ENCODE measurements around the gene CUL9. TPM values are rescaled to one million over a fixed set of nuclear protein-coding genes. Genes with fewer than 3 reads are reported as not detected.

CUL9 gene
- total RNA-seq, 1 donor from 2014 or later = 57.0 TPM

DNA sequence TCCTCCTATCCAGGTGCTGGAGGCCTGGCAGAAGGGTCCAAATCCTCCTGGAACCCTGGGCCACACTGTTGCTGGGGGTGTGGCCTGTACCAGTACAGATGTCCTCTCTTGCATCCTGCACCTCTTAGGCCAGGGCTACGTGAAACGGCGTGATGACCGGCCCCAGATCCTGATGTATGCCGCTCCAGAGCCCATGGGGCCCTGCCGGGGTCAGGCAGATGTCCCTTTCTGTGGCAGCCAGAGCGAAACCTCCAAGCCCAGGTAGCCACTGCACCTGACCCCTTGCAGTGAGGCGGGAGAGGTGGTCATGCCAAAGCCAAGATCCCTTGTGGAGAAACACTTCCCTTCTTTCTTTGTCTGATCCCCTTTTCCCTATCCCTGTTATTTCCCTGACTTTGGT, 33.1 kb downstream of the CUL9 start:
- Mint-ChIP-seq H3K4me3 (ENCODE audit: low read depth) (no peak overlapping the region), H3K36me3 (ENCODE audit: insufficient read depth) (peaks cover 11% of the 10 kb centered on the region), H3K4me1 (ENCODE audit: low read depth) (no peaks in the 10 kb centered on the region), H3K27ac (no peak overlapping the region), H3K9me3 (ENCODE audit: low read depth) (no peaks in the 10 kb centered on the region), H3K27me3 (no peaks in the 10 kb centered on the region)
- TF ChIP-seq CTCF (IDR thresholded peaks at IDR 0.05; ENCODE audit: unreplicated experiment) = no peak
- no peak for DNase-seq (ENCODE audit: low spot score, unreplicated experiment)

- no peak overlapping the region for H3K27ac Mint-ChIP-seq
- no peaks in the 10 kb centered on the region for H3K27me3 Mint-ChIP-seq
- no peaks in the 10 kb centered on the region for H3K4me1 Mint-ChIP-seq (ENCODE audit: low read depth)
- H3K4me3 Mint-ChIP-seq (ENCODE audit: low read depth) = no peak overlapping the region
- no peak for TF ChIP-seq CTCF (IDR thresholded peaks at IDR 0.05; ENCODE audit: unreplicated experiment)
- H3K9me3 Mint-ChIP-seq (ENCODE audit: low read depth) = no peaks in the 10 kb centered on the region
- DNase-seq (ENCODE audit: low spot score, unreplicated experiment) = no peak
- H3K36me3 Mint-ChIP-seq (ENCODE audit: insufficient read depth) = peaks cover 13% of the 10 kb centered on the region
These were observed 34.2 kb downstream of the CUL9 start for GRCh38 chr6:43216200-43216599.

DNA sequence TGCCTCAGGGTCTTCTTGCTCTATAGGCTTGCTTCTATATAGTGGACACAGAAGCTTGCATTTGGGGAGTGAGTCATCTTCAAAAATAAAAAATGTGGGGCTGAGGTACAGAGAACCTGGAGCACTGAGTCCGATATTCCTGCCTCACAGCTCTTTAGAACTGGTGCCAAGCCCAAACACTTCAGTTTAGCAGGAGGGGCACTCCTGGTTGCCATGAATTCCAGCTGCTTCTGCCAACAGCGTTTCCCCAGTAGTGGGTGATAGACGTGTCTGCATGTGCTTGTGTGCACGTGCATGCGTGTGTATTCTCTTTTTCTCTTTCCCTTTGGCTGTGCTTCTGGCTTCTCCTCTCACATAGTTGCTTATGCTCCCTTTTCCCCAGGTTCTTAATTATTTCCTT, 35.4 kb downstream of the CUL9 start:
- Mint-ChIP-seq H3K4me3 (ENCODE audit: low read depth) (no peak overlapping the region), H3K27me3 (no peaks in the 10 kb centered on the region), H3K36me3 (ENCODE audit: insufficient read depth) (peaks cover 13% of the 10 kb centered on the region), H3K4me1 (ENCODE audit: low read depth) (no peaks in the 10 kb centered on the region), H3K9me3 (ENCODE audit: low read depth) (no peaks in the 10 kb centered on the region), H3K27ac (no peak overlapping the region)
- DNase-seq (ENCODE audit: low spot score, unreplicated experiment) = no peak
- no peak for TF ChIP-seq CTCF (IDR thresholded peaks at IDR 0.05; ENCODE audit: unreplicated experiment)

DNA sequence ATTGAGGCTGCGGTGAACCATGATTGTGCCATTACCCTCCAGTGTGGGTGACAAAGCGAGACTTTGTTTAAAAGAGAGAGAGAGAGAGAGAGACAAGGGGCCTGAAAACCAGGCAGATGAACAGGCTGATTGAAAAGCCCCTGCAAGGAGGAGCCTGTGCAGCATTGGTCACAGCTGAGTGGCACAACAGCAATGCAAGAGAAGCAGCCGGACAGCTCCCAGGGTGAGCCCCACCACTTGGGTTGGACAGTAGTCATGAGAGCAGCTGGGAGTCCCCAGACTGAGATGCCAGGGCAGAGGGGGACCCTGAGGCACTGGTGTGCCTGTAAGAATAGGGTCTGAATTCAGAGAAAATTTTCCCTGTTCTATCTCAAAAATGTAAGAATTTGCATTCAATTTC, 37.1 kb downstream of the CUL9 start:
- H3K9me3 Mint-ChIP-seq (ENCODE audit: low read depth) = no peaks in the 10 kb centered on the region
- no peaks in the 10 kb centered on the region for H3K27me3 Mint-ChIP-seq
- no peak for DNase-seq (ENCODE audit: low spot score, unreplicated experiment)
- no peak for TF ChIP-seq CTCF (IDR thresholded peaks at IDR 0.05; ENCODE audit: unreplicated experiment)
- H3K4me1 Mint-ChIP-seq (ENCODE audit: low read depth) = no peaks in the 10 kb centered on the region
- no peak overlapping the region for H3K4me3 Mint-ChIP-seq (ENCODE audit: low read depth)
- peaks cover 16% of the 10 kb centered on the region for H3K36me3 Mint-ChIP-seq (ENCODE audit: insufficient read depth)
- H3K27ac Mint-ChIP-seq = no peak overlapping the region

GRCh38 chr6:43219814-43220213, 37.8 kb downstream of the CUL9 start:
- no peak for DNase-seq (ENCODE audit: low spot score, unreplicated experiment)
- H3K36me3 Mint-ChIP-seq (ENCODE audit: insufficient read depth) = peaks cover 19% of the 10 kb centered on the region
- no peaks in the 10 kb centered on the region for H3K9me3 Mint-ChIP-seq (ENCODE audit: low read depth)
- no peak for TF ChIP-seq CTCF (IDR thresholded peaks at IDR 0.05; ENCODE audit: unreplicated experiment)
- H3K27ac Mint-ChIP-seq = no peak overlapping the region
- no peaks in the 10 kb centered on the region for H3K27me3 Mint-ChIP-seq
- H3K4me3 Mint-ChIP-seq (ENCODE audit: low read depth) = no peak overlapping the region
- no peaks in the 10 kb centered on the region for H3K4me1 Mint-ChIP-seq (ENCODE audit: low read depth)

Data from progenitor cell of endocrine pancreas (in vitro differentiated cells).